B cell (primary cell): ENCODE data around the gene RALA.

Experiments
- EZH2 ChIP-seq: IDR thresholded peaks from 2 replicates; pipeline ENCODE4 v1.6.1; 2012; ENCODE audit warnings: borderline replicate concordance, low read depth, mild to moderate bottlenecking, moderate library complexity, low read length; ENCODE audit not compliant: insufficient read depth, poor library complexity, severe bottlenecking
- TF ChIP-seq, protein P1 (sequence below): fragments of 200-600 bp; IDR thresholded peaks from one replicate; pipeline ENCODE4 v1.8.0; 2022; ENCODE audit warnings: antibody characterized with exemption, mild to moderate bottlenecking

DNA sequence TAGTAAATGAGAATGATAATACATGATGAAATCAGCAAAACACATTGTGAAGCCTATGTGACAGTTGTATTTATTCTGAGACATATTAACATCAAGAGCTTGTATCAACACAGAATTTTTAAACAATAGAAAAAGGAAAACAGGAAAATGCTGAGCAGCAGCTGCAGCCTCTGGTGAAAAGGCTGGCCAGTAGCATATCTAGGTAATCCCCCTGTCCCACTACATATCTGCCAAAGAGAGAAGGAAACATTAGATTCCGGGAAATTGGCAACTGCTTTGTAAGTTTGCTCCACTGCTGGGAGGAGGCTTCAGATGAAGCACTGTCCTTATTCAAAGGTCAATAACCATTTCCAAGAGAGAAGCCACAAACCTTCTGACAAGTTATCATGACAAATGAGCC lies 89.4 kb downstream of the RALA start:
- no peak for TF ChIP-seq EZH2
- TF ChIP-seq, protein P1, sequence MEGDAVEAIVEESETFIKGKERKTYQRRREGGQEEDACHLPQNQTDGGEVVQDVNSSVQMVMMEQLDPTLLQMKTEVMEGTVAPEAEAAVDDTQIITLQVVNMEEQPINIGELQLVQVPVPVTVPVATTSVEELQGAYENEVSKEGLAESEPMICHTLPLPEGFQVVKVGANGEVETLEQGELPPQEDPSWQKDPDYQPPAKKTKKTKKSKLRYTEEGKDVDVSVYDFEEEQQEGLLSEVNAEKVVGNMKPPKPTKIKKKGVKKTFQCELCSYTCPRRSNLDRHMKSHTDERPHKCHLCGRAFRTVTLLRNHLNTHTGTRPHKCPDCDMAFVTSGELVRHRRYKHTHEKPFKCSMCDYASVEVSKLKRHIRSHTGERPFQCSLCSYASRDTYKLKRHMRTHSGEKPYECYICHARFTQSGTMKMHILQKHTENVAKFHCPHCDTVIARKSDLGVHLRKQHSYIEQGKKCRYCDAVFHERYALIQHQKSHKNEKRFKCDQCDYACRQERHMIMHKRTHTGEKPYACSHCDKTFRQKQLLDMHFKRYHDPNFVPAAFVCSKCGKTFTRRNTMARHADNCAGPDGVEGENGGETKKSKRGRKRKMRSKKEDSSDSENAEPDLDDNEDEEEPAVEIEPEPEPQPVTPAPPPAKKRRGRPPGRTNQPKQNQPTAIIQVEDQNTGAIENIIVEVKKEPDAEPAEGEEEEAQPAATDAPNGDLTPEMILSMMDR, result no peak
